ENCODE measurements around the gene QARS1. TPM values are rescaled to one million over a fixed set of nuclear protein-coding genes. Genes with fewer than 3 reads are reported as not detected.
A peak's percentile ranks its signal among the peaks of the same experiment; 100 is the strongest.

QARS1 gene
- total and polyA plus RNA-seq, 10 of the 15 experiments (the other 5 are each of a cell fraction or from before 2014, with no cell fraction given), result 168 to 476 (median 318) TPM

GRCh38 chr3:49092938-49093852 lies 11.4 kb downstream of the QARS1 start (continued):
- TF ChIP-seq ZBTB33 (IDR thresholded peaks at IDR 0.05) (no peak), MTA3 (IDR thresholded peaks at IDR 0.05; ENCODE audit: borderline replicate concordance, low read length) (no peak), BHLHE40 (IDR thresholded peaks at IDR 0.05; ENCODE audit: borderline replicate concordance in 1 of 2, low read depth in 2 of 2, low read length in 1 of 2) (peak in 1 of 2 experiments; percentile 36; a peak in 1 of 4 replicates), RFX5 (IDR thresholded peaks at IDR 0.05; ENCODE audit: low read depth, low read length) (no peak), MAX (IDR thresholded peaks at IDR 0.05; ENCODE audit: low read depth, low read length) (peak; percentile 11; the same call in 1 of the 2 replicates), SIX5 (IDR thresholded peaks at IDR 0.05; ENCODE audit: low read depth, low read length, severe bottlenecking) (no peak)

- no peak overlapping the region for H3K9ac ChIP-seq (ENCODE audit: control insufficient read depth, insufficient read depth, low read length)
- intact Hi-C loops (cut with micrococcal nuclease; ENCODE audit: unreplicated experiment), result no loop called here
- POLR2A ChIA-PET, result interaction anchor here (1.2 kb wide), 1 partner anchor 10 kb away, joined by 3 read pairs; no protein-coding TSS in a partner anchor
- CTCF ChIA-PET, result interaction anchor here (1.2 to 2.3 kb wide), 2 partner anchors 13 to 645 kb away, joined by 4 to 6 read pairs; partner anchors contain the start of gene QRICH1
- no peak overlapping the region for H3K4me2 ChIP-seq (ENCODE audit: control insufficient read depth, insufficient read depth)
- no peaks in the 10 kb centered on the region for H3K27me3 ChIP-seq (replicated peaks in 1 of 2; ENCODE audit: control insufficient read depth in 2 of 2, insufficient read depth in 2 of 2, low read length in 1 of 2)
- peaks cover 5 to 8% of the 10 kb centered on the region in 2 experiments; a peak in 3 of 4 replicates for H3K36me3 ChIP-seq (ENCODE audit: control insufficient read depth in 2 of 2, insufficient read depth in 2 of 2, low read length in 1 of 2)
- no TSS peak for BruUV-seq (replicated peaks)
- FAIRE-seq (no peak), ATAC-seq (no peak), DNase-seq (ENCODE audit: low read depth, low spot score) (no peak)
- H4K20me1 ChIP-seq (ENCODE audit: control insufficient read depth, insufficient read depth), result no peaks in the 10 kb centered on the region
- peaks cover 38% of the 10 kb centered on the region for H3K79me2 ChIP-seq (ENCODE audit: control insufficient read depth, insufficient read depth, low read length)
- H3K4me1 ChIP-seq (ENCODE audit: control insufficient read depth, insufficient read depth, low read length), result no peaks in the 10 kb centered on the region
- no peak overlapping the region for H2AFZ ChIP-seq (ENCODE audit: control insufficient read depth, low read depth, low read length)
- no peak overlapping the region for H3K27ac ChIP-seq (ENCODE audit: control insufficient read depth, insufficient read depth)
- SMC1A ChIA-PET (ENCODE audit: uncharacterized antibody, unreplicated experiment), result interaction anchor here (1.0 kb wide), 1 partner anchor 12 kb away, joined by 3 read pairs; no protein-coding TSS in a partner anchor
- RAD21 ChIA-PET (ENCODE audit: unreplicated experiment), result no interaction called here
- no peak overlapping the region for H3K4me3 ChIP-seq
- 96% methylated on average over 8 of the region's 8 CpGs for WGBS (ENCODE audit: insufficient coverage, insufficient replicate concordance, low lambda C conversion rate, missing lambda C conversion rate)
- in situ Hi-C loops (cut with MboI), result no loop called here
- H3K9me3 ChIP-seq (replicated peaks; ENCODE audit: control insufficient read depth, insufficient read depth, low read length), result no peaks in the 10 kb centered on the region
- TF ChIP-seq MTA2 (IDR thresholded peaks at IDR 0.05; ENCODE audit: low read depth) (no peak), RAD51 (IDR thresholded peaks at IDR 0.05) (no peak), EED (IDR thresholded peaks at IDR 0.05; ENCODE audit: low read depth) (no peak), ZBTB40 (IDR thresholded peaks at IDR 0.05; ENCODE audit: borderline replicate concordance) (no peak), TCF12 (IDR thresholded peaks at IDR 0.05; ENCODE audit: low read depth, low read length) (no peak), ZNF274 (IDR thresholded peaks at IDR 0.05; ENCODE audit: insufficient read depth, insufficient read length) (no peak), ZNF207 (IDR thresholded peaks at IDR 0.05; ENCODE audit: borderline replicate concordance) (no peak), SMARCA5 (IDR thresholded peaks at IDR 0.05) (no peak), TARDBP (IDR thresholded peaks at IDR 0.05; ENCODE audit: borderline replicate concordance) (no peak), HCFC1 (IDR thresholded peaks at IDR 0.05; ENCODE audit: low read length) (no peak)
Observed at GRCh38 chr3:49081429-49081828, 23.1 kb downstream of the QARS1 start.
